ENCODE measurements around the gene HYAL2. TPM values are rescaled to one million over a fixed set of nuclear protein-coding genes. Genes with fewer than 3 reads are reported as not detected.

Gene HYAL2
- total and polyA plus RNA-seq, 5 donors = 40.9 to 114 (median 46.6) TPM

DNA sequence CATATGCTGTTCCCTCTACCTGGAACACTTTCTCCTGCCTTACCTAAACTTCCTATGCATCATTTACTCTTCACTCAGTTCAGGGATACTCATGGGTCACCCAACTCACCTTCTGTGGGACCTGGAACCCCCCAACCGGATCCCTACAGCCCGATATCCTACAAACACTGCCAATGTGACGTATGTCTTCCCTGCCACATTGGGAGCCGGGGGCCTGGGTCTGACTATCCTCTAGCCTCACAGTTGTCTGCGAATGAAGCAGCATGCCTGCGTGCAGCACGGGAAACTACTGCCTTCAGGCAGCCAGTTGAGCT lies 27.6 kb upstream of the HYAL2 start:
- no peaks in the 10 kb centered on the region for H3K27me3 ChIP-seq (ENCODE audit: control insufficient read depth, insufficient read depth)
- no peaks in the 10 kb centered on the region for H3K9me3 ChIP-seq (ENCODE audit: control insufficient read depth, low read length)
- intact Hi-C loops (cut with DNase I) = loop anchor here in 1 of 4 donors (5.0 kb wide), 1 partner anchor 192 kb away; no protein-coding TSS in a partner anchor
- peak overlapping the region; percentile 65 for H3K4me3 ChIP-seq (ENCODE audit: low read length)
- H3K4me1 ChIP-seq (ENCODE audit: control insufficient read depth, insufficient read depth, low read length) = peaks cover 7% of the 10 kb centered on the region
- 6% methylated on average over 7 of the region's 7 CpGs for WGBS
- DNase-seq = no peak
- H3K27ac ChIP-seq (ENCODE audit: low read length) = peak overlapping the region; percentile 94
- no peak for ATAC-seq

DNA sequence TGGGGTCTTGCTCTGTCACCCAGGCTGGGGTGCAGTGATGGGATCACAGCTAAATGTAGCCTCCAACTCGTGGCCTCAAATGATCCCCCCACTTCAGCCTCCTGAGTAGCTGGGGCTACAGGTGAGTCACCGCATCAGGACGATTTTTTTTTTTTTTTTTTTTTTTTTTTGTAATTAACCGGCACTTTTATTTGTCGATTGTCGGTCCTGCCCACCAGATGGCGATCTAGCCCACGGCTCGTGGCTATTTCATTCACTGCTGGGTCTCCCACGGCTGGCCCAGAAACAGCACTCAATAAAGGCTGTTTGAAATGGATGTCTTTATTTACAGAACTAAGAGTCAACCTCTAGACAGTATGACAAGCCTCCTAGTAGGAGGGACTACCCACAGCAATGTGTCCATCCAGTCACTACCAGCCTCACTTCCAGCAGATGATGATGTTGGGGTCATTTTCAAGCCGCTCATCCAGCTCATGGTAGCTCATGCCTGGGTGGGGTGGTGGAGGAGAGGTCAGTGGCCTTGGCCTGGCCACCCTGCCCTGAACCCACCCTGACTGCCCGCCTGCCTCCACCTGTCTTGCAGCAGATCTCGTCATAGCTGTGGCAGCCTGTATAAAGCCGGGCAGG lies 24.8 kb upstream of the HYAL2 start:
- peaks cover 7% of the 10 kb centered on the region for H3K4me1 ChIP-seq (ENCODE audit: control insufficient read depth, insufficient read depth, low read length)
- no peaks in the 10 kb centered on the region for H3K9me3 ChIP-seq (ENCODE audit: control insufficient read depth, low read length)
- intact Hi-C loops (cut with DNase I) = loop anchor here in 2 of 4 donors (2.0 to 5.0 kb wide), 2 partner anchors 195 to 202 kb away; no protein-coding TSS in a partner anchor
- H3K27me3 ChIP-seq (ENCODE audit: control insufficient read depth, insufficient read depth) = no peaks in the 10 kb centered on the region
- ATAC-seq (no peak), DNase-seq (peak; percentile 76 to 86 (median 84))
- 27% methylated on average over 14 of the region's 14 CpGs for WGBS
- no peak overlapping the region for H3K4me3 ChIP-seq (ENCODE audit: low read length)
- no peak overlapping the region for H3K27ac ChIP-seq (ENCODE audit: low read length)

DNA sequence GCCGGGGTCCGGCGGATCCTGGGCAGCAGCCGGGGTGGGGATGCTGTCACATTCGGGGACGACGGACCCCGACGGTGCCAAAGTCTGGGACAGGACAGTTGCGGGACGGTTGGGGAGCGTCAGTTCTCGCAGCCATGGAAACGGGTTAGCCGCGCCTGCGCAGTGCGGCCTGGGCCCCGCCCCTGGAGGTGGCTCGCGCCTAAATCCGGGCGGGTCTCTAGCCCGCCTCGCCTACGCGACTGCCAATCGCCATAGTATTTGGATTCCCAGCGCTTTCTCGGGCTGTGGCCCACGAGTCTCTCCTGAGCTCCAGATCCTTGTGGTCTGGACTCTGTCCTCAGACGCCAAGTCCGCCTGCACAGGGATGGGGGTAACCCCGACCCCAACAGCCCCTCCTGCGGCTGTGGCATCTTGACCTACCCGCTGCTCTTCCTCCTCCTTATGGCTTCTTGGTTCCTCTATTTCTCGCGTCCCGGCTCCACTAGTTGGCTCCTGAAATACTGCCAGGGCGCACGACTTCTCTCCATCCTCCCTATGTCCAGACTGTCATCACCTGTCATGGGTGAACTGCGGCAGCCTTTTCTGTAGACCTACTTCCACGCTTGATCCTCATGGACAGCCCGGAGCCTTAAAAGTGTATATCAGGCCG lies 23.2 kb upstream of the HYAL2 start, which contains the start of gene ZMYND10:
TSS of gene ZMYND10 (minus strand) at position 147 of the 649 bp plus-strand sequence. CDS start 153 bp downstream, outside the sequence.
- intact Hi-C loops (cut with DNase I) = loop anchor here in 2 of 4 donors (2.0 to 5.0 kb wide), 2 partner anchors 197 to 203 kb away; no protein-coding TSS in a partner anchor
- Histone ChIP-seq H3K4me1 (ENCODE audit: control insufficient read depth, insufficient read depth, low read length) (peaks cover 4% of the 10 kb centered on the region), H3K27me3 (ENCODE audit: control insufficient read depth, insufficient read depth) (no peaks in the 10 kb centered on the region), H3K4me3 (ENCODE audit: low read length) (peak within 1 kb of the TSS; percentile 18), H3K27ac (ENCODE audit: low read length) (no peak within 1 kb of the TSS), H3K9me3 (ENCODE audit: control insufficient read depth, low read length) (no peaks in the 10 kb centered on the region)
- peak; percentile 41 to 43 for ATAC-seq
- WGBS = 9% methylated on average over 45 of the region's 45 CpGs
- DNase-seq = peak; percentile 85 to 94 (median 92)

DNA sequence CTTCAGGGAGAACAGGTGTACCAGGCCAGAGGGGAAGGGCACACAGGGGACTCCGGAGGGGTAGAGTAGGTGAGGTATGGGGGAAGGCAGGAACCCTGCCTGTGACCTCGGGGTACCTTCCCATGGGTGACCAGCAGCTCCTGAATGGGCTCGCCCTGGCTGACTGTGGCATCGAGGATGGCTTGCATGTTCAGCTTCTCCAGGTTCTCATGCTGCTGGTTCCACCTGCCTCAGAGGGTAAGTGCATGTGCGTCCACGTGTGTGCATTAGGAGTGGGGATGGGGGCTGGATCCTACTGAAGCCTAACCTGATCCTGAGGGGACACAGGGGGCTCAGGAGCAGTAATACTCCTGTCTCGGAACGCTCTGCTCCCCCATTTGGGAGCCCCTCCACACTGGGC lies 22.5 kb upstream of the HYAL2 start:
- no peak for ATAC-seq
- Histone ChIP-seq H3K4me1 (ENCODE audit: control insufficient read depth, insufficient read depth, low read length) (peaks cover 4% of the 10 kb centered on the region), H3K27ac (ENCODE audit: low read length) (no peak overlapping the region), H3K27me3 (ENCODE audit: control insufficient read depth, insufficient read depth) (no peaks in the 10 kb centered on the region), H3K4me3 (ENCODE audit: low read length) (peak overlapping the region; percentile 18), H3K9me3 (ENCODE audit: control insufficient read depth, low read length) (no peaks in the 10 kb centered on the region)
- WGBS = 66% methylated on average over 8 of the region's 8 CpGs
- intact Hi-C loops (cut with DNase I) = loop anchor here in 1 of 4 donors (5.0 kb wide), 1 partner anchor 197 kb away; no protein-coding TSS in a partner anchor
- peak in 1 of 3 donors; percentile 50 for DNase-seq

DNA sequence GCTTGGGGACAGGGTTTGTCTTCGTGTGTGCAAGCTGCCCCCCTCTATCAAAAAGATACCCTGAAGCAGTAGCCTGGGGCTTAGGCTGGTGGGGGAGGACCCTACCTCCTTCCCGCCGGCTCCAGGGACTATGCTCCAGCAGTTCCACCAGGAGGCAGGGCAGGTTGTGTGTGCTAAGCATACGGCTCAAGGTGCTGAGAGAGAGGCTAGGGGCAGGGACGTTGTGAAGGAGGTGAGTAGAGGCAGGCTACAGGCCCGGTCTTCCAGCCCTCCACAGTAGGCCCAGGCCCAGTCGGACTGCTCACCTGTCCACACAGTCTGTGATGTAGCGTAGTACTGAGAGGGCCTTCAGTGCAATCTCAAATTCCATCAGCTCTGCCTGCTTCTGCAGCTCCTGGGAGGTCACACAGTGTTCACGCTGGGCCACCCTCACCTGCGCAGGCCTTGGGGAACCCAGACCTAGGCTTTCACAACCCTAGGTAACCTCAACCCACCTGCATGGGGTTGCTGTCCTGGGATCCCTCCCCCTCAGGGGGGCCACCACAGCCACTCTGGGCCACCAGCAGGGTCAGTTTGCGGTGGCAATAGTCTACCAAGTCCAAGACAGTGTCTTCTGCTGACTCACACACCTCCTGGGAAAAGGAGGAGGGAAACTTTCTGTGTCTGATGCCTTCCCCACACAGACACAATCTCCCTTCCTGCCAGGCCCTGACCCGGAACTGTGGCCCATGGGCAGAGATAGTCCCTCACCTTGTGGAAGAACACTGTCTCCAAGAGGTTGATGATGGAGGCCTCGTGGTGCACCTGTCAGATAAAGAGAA lies 20.5 kb upstream of the HYAL2 start:
- no peak overlapping the region for H3K27ac ChIP-seq (ENCODE audit: low read length)
- ATAC-seq (no peak), DNase-seq (peak in 2 of 3 donors; percentile 40 to 54)
- H3K4me3 ChIP-seq (ENCODE audit: low read length) = no peak overlapping the region
- 84% methylated on average over 13 of the region's 13 CpGs for WGBS
- no peaks in the 10 kb centered on the region for H3K27me3 ChIP-seq (ENCODE audit: control insufficient read depth, insufficient read depth)
- H3K9me3 ChIP-seq (ENCODE audit: control insufficient read depth, low read length) = no peaks in the 10 kb centered on the region
- intact Hi-C loops (cut with DNase I) = no loop called here
- no peaks in the 10 kb centered on the region for H3K4me1 ChIP-seq (ENCODE audit: control insufficient read depth, insufficient read depth, low read length)

DNA sequence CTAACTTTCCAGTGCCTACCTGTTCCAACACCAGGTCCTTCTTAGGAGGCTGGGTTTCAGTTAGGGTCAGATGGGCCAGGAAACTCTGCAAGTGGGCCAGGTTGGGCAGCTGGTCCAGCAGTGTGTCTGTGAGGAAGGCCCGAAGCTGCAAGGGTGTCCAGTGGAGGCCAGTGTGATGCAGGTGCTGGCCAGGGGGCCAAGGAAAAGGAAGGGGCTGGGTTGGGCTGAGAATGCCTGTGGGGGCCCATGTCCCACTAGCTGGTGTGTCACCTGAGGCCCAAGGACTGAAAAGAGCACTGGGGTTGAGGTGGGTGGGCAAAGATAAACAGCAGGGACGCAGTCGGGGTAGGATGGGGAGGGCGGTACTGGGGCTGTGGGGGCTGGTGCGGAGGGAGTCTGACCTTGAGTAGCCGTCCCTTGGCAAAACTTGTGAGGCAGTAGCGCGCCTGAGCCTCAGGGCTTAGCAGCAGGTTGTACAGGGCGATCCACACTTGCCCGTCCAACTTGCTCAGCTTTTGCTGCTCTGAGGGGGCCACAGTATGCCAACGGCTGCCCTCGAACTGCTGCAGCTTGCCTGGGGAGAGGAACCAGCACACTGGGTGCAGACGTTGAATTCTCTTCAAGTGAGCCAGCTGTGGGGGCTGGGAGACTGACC lies 19.6 kb upstream of the HYAL2 start:
- intact Hi-C loops (cut with DNase I) = no loop called here
- ATAC-seq = no peak
- H3K27ac ChIP-seq (ENCODE audit: low read length) = no peak overlapping the region

DNA sequence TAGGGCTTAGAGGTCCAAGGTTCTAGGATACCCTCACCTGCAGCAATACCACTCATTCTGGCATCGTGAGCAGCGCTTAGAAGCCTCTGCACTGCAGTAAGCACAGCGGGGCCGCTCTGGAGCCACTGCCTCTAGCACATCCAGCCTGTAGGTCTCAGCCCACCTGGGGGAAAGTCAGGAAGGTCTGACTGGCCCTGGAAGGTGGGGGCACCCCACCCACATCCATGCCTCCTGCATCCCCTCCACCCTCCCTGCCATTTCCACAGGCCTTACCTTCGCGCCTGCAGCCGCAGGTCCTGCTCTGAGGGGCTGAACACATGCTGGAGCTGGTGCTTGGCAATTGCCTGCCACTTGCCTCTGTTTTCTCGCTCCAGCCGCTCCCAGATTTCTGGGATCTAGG lies 19.0 kb upstream of the HYAL2 start:
- H3K4me1 ChIP-seq (ENCODE audit: control insufficient read depth, insufficient read depth, low read length) = no peaks in the 10 kb centered on the region
- peak overlapping the region; percentile 1 for H3K27ac ChIP-seq (ENCODE audit: low read length)
- DNase-seq = peak in 2 of 3 donors; percentile 63 to 73
- peak overlapping the region; percentile 12 for H3K4me3 ChIP-seq (ENCODE audit: low read length)
- no peak for ATAC-seq
- H3K27me3 ChIP-seq (ENCODE audit: control insufficient read depth, insufficient read depth) = no peaks in the 10 kb centered on the region
- intact Hi-C loops (cut with DNase I) = no loop called here
- H3K9me3 ChIP-seq (ENCODE audit: control insufficient read depth, low read length) = no peaks in the 10 kb centered on the region
- 86% methylated on average over 9 of the region's 9 CpGs for WGBS

More for the DNA sequence above, 19.6 kb upstream of the HYAL2 start:
- no peaks in the 10 kb centered on the region for H3K27me3 ChIP-seq (ENCODE audit: control insufficient read depth, insufficient read depth)
- no peak overlapping the region for H3K4me3 ChIP-seq (ENCODE audit: low read length)
- whole genome bisulfite sequencing = 91% methylated on average over 13 of the region's 13 CpGs
- H3K9me3 ChIP-seq (ENCODE audit: control insufficient read depth, low read length) = no peaks in the 10 kb centered on the region
- H3K4me1 ChIP-seq (ENCODE audit: control insufficient read depth, insufficient read depth, low read length) = no peaks in the 10 kb centered on the region
- peak in 2 of 3 donors; percentile 37 to 62 for DNase-seq

GRCh38 chr3:50340448-50341329 lies 18.1 kb upstream of the HYAL2 start, which contains the start of gene RASSF1:
Gene RASSF1 (minus strand): TSS chr3:50340836. CDS start chr3:50340805, 31 bp downstream.
- no peaks in the 10 kb centered on the region for H3K27me3 ChIP-seq (ENCODE audit: control insufficient read depth, insufficient read depth)
- H3K4me3 ChIP-seq (ENCODE audit: low read length) = peak within 1 kb of the TSS; percentile 12
- 7% methylated on average over 85 of the region's 85 CpGs for WGBS
- intact Hi-C loops (cut with DNase I) = no loop called here
- H3K4me1 ChIP-seq (ENCODE audit: control insufficient read depth, insufficient read depth, low read length) = no peaks in the 10 kb centered on the region
- peak; percentile 56 to 62 for ATAC-seq
- H3K9me3 ChIP-seq (ENCODE audit: control insufficient read depth, low read length) = no peaks in the 10 kb centered on the region
- H3K27ac ChIP-seq (ENCODE audit: low read length) = peak within 1 kb of the TSS; percentile 53
- DNase-seq = peak; percentile 89 to 95 (median 95)

GRCh38 chr3:50340147-50340447 lies 17.6 kb upstream of the HYAL2 start:
- DNase-seq = no peak
- Histone ChIP-seq H3K4me1 (ENCODE audit: control insufficient read depth, insufficient read depth, low read length) (no peaks in the 10 kb centered on the region), H3K27ac (ENCODE audit: low read length) (peak overlapping the region; percentile 53), H3K27me3 (ENCODE audit: control insufficient read depth, insufficient read depth) (no peaks in the 10 kb centered on the region), H3K4me3 (ENCODE audit: low read length) (peak overlapping the region; percentile 12), H3K9me3 (ENCODE audit: control insufficient read depth, low read length) (no peaks in the 10 kb centered on the region)
- intact Hi-C loops (cut with DNase I) = no loop called here
- 20% methylated on average over 9 of the region's 9 CpGs for WGBS
- no peak for ATAC-seq

Data from right cardiac atrium (tissue), 5 donors.